DLD1 (cell line): ENCODE data around the gene TREM1.
"Not testable (repeated sequence)": the region's sequence is repeated elsewhere in the genome, so short reads cannot be mapped to it uniquely, and the experiment has no call there.

Experiments
- in situ Hi-C: cut with HindIII; loops from 2 replicates; pipeline ENCODE4 v1.10.0; 2017; ENCODE audit warnings: low sequenced_read_pairs

TREM1 gene

GRCh38 chr6:41266541-41266940 is 19.9 kb downstream of the TREM1 start:
- in situ Hi-C loops = no loop called here

GRCh38 chr6:41263267-41263666 is 23.2 kb downstream of the TREM1 start:
- in situ Hi-C loops = no loop called here

- in situ Hi-C loops = no loop called here
Observed at GRCh38 chr6:41262401-41262800, 24.1 kb downstream of the TREM1 start.

- in situ Hi-C loops = no loop called here
Observed at GRCh38 chr6:41258196-41258493, 28.3 kb downstream of the TREM1 start.

GRCh38 chr6:41257369-41258195 is 28.9 kb downstream of the TREM1 start:
- in situ Hi-C loops = no loop called here

- in situ Hi-C loops = no loop called here
Observed at GRCh38 chr6:41256383-41256782, 30.1 kb downstream of the TREM1 start.

- in situ Hi-C loops = no loop called here
Observed at GRCh38 chr6:41255638-41256246, 30.7 kb downstream of the TREM1 start.

- in situ Hi-C loops = no loop called here
Observed at GRCh38 chr6:41255110-41255509, 31.4 kb downstream of the TREM1 start.

GRCh38 chr6:41252401-41253169 is 33.9 kb downstream of the TREM1 start:
- in situ Hi-C loops = no loop called here

- in situ Hi-C loops = no loop called here
Observed at GRCh38 chr6:41247882-41248705, 38.4 kb downstream of the TREM1 start.

GRCh38 chr6:41247288-41247865 is 39.1 kb downstream of the TREM1 start:
- in situ Hi-C loops = no loop called here

- in situ Hi-C loops = not testable (repeated sequence)
Observed at GRCh38 chr6:41246529-41246928, 40.0 kb downstream of the TREM1 start.

GRCh38 chr6:41239467-41240159 is 46.9 kb downstream of the TREM1 start:
- in situ Hi-C loops = no loop called here

- in situ Hi-C loops = no loop called here
Observed at GRCh38 chr6:41237128-41237527, 49.4 kb downstream of the TREM1 start.

- in situ Hi-C loops = no loop called here
Observed at GRCh38 chr6:41236276-41236675, 50.2 kb downstream of the TREM1 start.

- in situ Hi-C loops = no loop called here
Observed at GRCh38 chr6:41232667-41233066, 53.8 kb downstream of the TREM1 start.

- in situ Hi-C loops = no loop called here
Observed at GRCh38 chr6:41231246-41231645, 55.2 kb downstream of the TREM1 start.

- in situ Hi-C loops = no loop called here
Observed at GRCh38 chr6:41229721-41230120, 56.8 kb downstream of the TREM1 start.

- in situ Hi-C loops = no loop called here
Observed at GRCh38 chr6:41228616-41229015, 57.9 kb downstream of the TREM1 start.

GRCh38 chr6:41228096-41228495 is 58.4 kb downstream of the TREM1 start, which contains the start of gene TREML4:
Gene TREML4, plus strand, starts transcription at chr6:41228349. Its CDS starts 79 bp downstream, at chr6:41228428.
- in situ Hi-C loops = no loop called here
